GM18499 (cell line): Measurements from ENCODE around the gene BLOC1S3.

ENCODE experiments used
- ATAC-seq: cut with Tn5 transposase; IDR thresholded peaks from one replicate; pipeline ENCODE4 v1.9.1; 2021; ENCODE audit warnings: moderate number of reproducible peaks; ENCODE audit not compliant: insufficient read depth, unreplicated experiment

The BLOC1S3 gene

GRCh38 chr19:45145270-45146189, 33.1 kb upstream of the BLOC1S3 start:
- ATAC-seq: no peak

- no peak for ATAC-seq
Measured at GRCh38 chr19:45146251-45146650, 32.3 kb upstream of the BLOC1S3 start.

GRCh38 chr19:45146741-45147205, 31.8 kb upstream of the BLOC1S3 start:
- no peak for ATAC-seq

GRCh38 chr19:45147835-45148676, 30.5 kb upstream of the BLOC1S3 start:
- ATAC-seq: no peak

GRCh38 chr19:45149129-45149528, 29.5 kb upstream of the BLOC1S3 start:
- ATAC-seq: no peak

- no peak for ATAC-seq
Measured at GRCh38 chr19:45150180-45150579, 28.4 kb upstream of the BLOC1S3 start.

GRCh38 chr19:45150751-45151281, 27.8 kb upstream of the BLOC1S3 start:
- no peak for ATAC-seq

- no peak for ATAC-seq
Measured at GRCh38 chr19:45151320-45151719, 27.3 kb upstream of the BLOC1S3 start.

- no peak for ATAC-seq
Measured at GRCh38 chr19:45151821-45152503, 26.6 kb upstream of the BLOC1S3 start.

- ATAC-seq: no peak
Measured at GRCh38 chr19:45152504-45153338, 25.9 kb upstream of the BLOC1S3 start.

GRCh38 chr19:45153339-45154063, 25.1 kb upstream of the BLOC1S3 start:
- ATAC-seq: no peak

- no peak for ATAC-seq
Measured at GRCh38 chr19:45154064-45154827, 24.3 kb upstream of the BLOC1S3 start.

- no peak for ATAC-seq
Measured at GRCh38 chr19:45156011-45156630, 22.5 kb upstream of the BLOC1S3 start.

- ATAC-seq: no peak
Measured at GRCh38 chr19:45156751-45157150, 21.8 kb upstream of the BLOC1S3 start.

GRCh38 chr19:45158503-45159209, 19.9 kb upstream of the BLOC1S3 start:
- no peak for ATAC-seq

- no peak for ATAC-seq
Measured at GRCh38 chr19:45159210-45159970, 19.2 kb upstream of the BLOC1S3 start.
